GM18873 (cell line): ENCODE data around the gene LMF2.
"Not testable (repeated sequence)": the region's sequence is repeated elsewhere in the genome, so short reads cannot be mapped to it uniquely, and the experiment has no call there.

Source experiments
- ATAC-seq: cut with Tn5 transposase; IDR thresholded peaks from one replicate; pipeline ENCODE4 v1.9.1; 2021; ENCODE audit warnings: mild to moderate bottlenecking, moderate library complexity, moderate number of reproducible peaks; ENCODE audit not compliant: unreplicated experiment, low FRiP score

LMF2 gene, protein sequence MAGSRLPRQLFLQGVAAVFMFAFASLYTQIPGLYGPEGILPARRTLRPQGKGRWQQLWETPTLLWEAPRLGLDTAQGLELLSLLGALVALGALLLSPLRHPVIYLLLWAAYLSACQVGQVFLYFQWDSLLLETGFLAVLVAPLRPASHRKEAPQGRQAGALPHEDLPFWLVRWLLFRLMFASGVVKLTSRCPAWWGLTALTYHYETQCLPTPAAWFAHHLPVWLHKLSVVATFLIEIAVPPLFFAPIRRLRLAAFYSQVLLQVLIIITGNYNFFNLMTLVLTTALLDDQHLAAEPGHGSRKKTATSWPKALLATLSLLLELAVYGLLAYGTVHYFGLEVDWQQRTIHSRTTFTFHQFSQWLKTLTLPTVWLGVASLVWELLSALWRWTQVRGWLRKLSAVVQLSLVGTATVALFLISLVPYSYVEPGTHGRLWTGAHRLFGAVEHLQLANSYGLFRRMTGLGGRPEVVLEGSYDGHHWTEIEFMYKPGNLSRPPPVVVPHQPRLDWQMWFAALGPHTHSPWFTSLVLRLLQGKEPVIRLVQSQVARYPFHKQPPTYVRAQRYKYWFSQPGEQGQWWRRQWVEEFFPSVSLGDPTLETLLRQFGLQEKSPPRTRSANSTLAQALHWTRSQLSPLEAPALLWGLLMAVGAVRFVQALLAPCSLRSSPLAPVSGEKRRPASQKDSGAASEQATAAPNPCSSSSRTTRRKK

DNA sequence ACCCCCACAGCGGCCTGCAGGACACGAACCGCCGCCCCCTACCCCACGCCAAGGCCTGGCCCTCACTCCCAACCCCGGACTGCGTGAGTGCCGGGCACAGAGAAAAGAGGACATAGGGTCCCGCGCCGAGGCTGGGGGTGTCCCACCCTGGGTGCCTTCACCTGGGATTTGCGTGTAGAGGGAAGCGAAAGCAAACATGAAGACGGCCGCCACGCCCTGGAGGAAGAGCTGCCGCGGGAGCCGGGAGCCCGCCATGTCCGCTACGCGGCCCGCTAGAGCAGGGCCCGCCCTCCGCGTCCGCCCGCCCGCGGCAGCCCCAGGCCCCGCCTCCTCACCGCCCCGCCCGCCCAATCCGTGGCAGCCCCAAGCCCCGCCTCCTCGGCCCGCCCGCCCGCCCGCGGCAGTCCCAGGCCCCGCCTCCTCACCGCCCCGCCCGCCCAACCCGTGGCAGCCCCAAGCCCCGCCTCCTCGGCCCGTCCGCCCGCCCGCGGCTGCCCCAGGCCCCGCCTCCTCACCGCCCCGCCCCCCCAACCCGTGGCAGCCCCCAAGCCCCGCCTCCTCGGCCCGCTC, at the start of gene LMF2:
Gene LMF2, minus strand, starts transcription at position 282 of the 570 bp plus-strand sequence. Its CDS starts 27 bp downstream, at position 255.
- ATAC-seq: peak; percentile 29

DNA sequence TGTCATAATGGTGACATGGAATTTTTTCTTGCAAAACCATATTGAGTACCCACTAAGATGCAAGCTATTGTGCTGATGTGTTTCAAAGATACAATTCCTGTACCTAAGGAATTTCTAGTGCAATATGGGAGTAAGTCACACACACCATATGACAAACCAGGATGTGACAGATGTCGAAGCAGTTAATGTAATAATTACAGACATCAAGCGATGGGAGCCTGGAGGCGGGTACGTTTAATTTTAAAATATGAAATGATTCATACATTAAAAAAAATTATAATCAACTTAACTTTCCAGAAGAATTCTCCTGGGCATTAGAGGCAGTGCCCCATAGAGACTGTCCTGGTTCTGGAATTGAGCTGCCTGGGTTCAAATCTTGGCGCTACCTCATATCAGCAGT, 49.2 kb upstream of the LMF2 start:
- ATAC-seq: no peak

DNA sequence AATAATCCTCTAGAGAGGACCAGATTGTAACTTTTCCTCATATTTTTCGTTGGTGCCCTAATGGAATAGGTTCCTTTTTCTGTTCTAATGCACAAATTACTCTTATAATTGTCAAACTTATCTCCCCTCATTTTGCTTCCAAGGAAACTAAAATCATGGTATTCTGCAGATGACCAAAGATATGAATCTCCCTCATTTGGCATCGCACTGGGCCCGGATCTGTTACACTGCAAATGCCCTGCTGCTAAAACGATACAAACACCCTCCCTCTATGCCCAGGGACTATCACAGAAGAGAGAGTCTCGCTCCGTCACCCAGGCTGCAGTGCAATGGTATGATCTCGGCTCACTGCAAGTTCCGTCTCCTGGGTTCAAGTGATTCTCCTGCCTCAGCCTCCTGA, 45.8 kb upstream of the LMF2 start:
- no peak for ATAC-seq

DNA sequence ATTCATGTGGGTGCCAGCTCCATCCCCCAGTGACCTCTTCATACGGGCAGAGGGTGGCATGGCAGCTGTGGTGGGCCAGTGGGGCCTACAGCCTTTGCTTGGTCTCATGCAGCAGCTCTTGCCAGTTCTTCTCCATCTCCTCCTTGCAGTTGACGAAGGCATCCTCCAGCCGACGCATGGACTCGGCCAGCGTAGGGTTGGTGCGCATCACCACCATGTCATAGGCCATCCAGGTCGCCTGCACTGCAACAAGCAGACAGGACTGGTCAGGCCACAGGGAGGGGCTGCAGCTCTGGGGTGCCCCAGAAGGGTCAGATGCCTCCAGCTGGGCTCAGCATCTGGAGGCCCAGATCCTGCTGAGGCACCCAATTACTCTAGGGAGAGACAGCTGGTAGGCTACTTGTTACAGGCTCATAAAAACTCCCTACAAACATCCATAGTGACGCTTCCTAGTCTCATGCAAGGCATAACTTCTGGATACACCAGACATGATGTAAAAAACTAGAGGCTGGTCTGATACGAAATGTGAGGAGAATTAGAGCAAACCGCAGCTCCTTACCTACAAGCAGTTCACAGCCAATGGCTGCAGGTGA, 43.8 kb upstream of the LMF2 start:
- ATAC-seq: no peak

DNA sequence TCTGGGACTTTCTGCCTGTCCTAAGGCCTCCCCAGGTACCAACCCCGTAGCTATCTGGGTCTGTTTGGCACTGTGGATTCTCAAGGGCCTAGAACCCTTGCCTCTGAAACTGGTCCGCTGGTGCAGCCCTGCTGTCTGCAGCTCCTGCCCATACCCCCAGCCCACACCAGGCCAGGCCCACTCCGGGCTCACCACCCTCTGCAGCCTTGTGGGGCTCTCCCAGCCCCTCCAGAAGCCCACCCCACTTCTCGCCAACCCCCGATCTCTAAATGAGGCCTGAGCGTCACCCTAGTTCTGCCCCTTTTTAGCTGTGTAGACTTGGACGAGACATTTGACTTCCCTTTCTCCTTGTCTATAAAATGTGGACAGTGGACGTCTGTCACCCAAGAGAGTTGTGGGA, 42.9 kb upstream of the LMF2 start:
- no peak for ATAC-seq

DNA sequence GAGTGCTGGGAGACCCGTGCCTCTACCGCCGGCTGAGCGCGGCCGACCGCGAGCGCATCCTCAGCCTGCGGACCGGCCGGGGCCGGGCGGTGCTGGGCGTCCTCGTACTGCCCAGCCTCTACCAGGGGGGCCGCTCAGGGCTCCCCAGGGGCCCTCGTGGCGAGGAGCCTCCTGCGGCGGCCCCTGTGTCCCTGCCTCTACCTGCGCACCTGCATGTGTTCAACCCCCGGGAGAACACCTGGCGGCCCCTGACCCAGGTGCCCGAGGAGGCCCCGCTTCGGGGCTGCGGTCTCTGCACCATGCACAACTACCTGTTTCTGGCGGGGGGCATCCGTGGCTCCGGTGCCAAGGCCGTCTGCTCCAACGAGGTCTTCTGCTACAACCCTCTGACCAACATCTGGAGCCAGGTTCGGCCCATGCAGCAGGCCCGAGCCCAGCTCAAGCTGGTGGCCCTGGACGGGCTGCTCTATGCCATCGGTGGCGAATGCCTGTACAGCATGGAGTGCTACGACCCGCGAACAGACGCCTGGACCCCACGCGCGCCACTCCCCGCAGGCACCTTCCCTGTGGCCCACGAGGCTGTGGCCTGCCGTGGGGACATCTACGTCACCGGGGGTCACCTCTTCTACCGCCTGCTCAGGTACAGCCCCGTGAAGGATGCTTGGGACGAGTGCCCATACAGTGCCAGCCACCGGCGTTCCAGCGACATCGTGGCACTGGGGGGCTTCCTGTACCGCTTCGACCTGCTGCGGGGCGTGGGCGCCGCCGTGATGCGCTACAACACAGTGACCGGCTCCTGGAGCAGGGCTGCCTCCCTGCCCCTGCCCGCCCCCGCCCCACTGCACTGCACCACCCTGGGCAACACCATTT, 41.7 kb upstream of the LMF2 start:
- no peak for ATAC-seq

DNA sequence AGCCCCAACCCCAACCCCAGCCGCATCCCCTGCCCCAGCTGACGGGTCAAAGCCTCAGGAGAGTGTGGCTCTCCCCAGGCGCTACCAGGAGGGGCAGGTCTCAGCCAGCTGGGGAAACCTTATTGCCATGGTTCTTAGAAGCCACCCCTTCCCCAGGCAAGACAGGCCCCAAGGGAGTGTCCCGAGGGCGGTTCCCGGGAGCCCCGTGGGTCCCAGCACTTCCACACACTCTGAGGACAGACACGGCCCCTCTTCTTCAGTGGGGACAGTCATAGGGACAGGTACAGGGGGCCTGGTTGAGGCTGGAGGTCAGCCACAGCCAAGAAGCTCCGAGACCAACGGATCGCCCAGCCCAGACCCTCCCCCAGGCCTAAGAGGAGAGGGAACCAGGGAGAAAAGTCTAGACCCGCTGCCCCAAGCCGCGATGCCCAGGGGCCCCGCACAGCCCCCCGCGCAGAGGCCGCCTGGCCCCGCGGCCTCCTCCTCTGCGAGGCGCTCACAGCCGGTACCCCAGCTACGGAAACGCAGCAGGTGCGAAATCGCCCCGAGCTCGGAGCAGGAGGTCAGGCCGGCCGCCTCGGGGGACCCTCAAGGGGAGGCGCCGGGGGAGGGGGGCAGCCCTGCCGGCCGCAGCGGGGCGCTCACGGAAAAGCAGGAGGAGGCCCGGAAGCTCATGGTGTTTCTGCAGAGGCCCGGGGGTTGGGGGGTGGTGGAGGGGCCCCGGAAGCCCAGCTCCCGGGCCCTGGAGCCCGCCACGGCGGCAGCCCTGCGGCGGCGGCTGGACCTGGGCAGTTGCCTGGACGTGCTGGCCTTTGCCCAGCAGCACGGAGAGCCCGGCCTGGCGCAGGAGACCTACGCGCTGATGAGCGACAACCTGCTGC, 40.8 kb upstream of the LMF2 start:
- no peak for ATAC-seq

DNA sequence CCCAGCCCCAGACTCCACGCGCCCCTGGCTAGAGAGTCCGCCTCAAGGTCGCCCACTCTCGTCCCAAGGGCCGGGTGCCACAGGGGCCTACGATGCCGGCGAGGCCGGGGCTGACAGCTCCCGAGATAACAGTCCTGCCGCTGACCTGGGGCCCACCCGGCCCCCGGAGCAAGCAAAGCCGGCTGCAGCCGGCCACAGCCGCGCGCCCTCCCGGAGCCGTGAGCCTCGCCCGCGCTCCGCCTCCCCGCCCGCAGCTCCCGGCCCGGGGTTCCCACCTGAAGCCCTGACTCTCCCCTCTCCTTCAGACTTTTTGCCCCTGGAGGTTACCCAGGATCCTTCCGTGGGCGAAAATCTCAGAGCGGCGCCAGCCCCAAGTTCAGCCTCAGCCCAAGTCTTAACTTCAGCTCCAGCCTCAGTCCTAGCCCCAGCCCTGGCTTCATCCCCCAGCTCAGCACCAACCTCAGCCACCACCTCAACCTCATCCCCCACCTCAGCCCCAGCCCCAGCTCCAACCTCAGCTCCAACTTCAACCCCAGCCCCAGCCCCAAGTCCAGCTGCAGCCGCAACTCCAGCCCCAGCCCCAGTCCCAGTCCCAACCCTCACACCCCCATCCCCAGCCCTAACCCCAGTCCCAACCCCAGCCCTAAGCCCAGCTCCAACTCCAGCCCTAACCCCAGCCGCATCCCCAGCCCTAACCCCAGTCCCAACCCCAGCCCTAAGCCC, 39.9 kb upstream of the LMF2 start:
- no peak for ATAC-seq

DNA sequence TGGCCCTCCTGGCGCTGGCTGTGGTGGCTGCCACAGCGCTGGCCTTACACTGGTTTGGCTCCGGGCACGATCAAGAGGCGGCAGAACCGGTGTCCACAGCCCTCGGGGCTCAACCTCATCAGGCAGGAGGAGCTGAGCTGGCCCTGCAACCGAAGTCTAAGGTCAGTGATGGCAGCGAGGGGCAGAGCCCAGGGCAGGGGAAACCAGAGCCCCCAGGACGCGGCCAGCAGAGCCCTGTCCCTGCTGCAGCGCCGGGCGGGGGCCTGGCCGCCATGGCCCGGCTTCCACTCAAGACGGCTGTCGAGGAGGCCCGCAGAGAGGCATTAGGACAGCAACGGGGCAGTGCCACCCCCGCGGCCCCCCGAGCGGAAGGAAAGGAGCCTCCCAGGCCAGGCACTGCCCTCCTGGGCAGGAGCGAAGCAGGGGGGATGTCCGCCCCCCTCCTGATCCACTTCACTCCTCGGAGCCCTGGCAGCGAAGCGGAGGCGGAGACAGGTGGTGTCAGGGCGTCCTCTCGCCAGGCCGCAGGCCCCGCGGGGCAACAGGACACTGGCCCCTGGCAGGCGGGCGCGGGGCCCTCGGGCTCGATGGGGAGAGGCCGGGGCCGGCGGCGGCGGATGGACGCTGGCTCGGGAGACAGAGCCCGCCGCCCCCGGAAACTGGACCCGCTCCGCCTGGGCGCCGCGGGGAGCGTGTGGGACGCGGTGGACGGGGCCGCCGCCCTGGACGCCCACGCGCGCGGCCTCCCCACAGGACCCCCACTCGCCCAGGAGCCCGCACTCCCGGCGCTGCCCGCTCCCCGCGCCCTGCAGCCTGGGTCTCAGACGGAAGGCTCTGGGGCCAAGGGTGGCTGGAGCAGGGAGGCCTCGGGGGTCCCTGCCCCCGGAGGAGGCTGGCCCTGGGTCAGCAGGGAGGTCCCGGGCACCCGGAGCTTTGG, 39.1 kb upstream of the LMF2 start:
- no peak for ATAC-seq

DNA sequence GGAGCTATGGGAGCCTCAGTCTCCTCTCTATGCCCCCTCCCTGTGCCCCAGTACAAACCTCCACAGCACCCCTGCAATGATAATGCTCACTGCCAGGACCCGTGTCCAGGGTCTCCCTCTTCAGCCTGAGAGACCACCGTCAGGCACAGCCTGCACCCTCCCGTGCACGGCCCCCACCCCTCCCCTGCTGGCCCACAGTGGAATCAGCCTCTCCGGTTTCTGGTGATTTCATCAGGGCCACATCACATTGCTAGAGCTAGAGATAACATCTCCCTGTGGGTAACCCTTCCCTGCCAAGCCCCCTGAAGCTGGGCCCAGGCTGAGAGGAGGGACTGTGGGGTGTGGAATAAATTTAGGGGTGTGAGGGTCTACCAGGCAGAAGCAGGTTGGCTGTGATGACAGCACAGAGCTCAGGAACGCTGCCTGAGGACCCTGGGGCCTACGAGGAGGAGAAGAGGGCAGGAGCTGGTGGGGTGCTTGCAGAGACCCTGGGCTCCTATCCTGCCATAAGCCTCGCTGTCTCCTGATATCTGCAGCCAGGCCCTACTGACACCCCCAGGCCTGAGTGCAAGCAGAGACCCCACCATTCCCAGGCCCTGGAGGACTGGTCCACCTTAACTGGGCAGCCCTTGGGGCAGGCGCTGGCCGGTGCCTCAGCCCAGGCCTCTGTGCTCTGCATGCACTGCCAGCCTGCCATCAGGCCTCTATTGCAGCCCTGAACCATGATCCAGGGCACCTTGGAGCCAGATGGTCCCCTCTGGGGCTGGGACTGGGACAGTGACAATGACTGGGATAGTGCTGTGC, 38.2 kb upstream of the LMF2 start, which contains the start of gene KLHDC7B:
Gene KLHDC7B, plus strand, starts transcription at position 378 of the 804 bp plus-strand sequence. Its CDS starts 345 bp downstream, at position 723.
- ATAC-seq: no peak

DNA sequence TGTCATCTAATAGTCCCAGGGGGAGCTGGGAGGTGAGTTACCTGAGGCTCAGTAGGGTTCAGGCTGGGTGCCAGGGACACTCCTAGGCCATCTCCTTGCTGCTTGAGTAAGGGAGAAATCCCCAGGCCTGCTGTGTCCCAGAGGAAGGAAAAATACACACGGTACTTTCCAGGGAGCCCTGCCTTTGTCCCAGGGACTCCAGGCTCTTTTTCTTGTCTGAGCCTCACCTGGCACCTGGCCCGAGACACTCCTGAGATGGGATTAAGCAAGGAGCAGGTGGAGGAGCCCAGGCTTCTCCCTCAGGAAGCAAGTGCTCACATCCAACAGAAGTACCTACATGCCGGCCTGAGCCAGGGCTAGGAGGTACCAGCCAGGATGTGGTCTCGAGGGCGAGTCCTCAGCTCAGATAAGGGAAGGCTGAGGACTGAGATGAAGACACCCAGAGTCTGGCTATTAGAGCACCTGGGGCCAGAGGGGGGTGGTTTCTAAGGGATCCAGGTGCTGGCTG, 37.3 kb upstream of the LMF2 start:
- no peak for ATAC-seq

DNA sequence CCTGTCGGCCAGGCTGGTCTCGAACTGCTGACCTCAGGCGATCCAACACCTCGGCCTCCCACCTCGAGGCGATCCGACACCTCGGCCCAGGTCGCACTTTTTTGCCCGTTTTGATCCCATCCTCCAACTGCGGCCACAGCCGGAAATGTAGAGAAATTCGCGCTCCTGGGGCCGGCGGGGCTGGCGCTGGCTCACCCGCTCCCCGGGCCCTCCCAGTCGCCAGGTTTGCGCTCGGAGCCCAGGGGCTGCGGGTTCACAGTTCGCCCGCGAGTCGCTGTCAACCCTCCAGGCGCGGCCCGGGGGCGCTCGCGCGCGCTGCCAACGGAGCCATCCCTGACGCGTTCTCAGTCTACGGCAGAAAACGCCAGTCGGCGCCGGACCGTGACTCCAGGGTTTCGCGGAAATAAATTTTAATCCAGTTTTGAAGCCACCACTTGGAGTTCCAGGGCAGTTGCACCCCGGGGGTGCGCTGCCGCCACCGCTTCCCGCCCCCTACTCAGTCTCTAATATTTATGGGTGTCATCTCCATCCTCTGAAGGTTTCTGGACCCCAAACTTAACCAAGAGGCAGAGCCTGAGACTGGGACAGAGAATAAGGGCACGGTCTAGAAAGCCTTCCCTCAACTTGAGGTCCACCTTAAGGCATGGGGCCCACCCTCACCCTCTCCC, 36.7 kb upstream of the LMF2 start:
- no peak for ATAC-seq

DNA sequence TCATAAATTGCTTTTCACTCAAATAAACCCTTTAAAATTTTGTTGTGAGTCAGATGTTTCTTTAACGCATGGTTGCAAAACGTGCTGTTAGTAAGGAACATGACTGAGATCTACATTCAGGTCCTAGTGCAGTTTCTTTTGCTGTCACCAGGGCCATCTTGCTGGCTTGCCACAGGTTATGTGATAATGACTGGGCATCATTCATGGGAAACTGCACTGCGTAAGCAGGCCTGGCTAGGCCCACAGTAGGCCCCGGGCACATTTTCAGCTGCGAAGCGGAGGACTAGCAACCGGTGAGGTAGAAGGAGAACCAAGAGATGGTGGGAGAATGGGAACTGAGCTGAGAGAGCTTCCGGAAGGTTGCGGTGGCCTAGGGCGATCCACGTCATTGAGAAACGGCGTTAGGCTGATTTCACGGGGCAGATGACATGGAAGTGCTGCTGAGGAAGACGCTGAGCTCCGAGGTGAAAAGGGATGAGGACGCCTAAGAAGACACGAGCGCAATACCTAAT, 35.0 kb upstream of the LMF2 start:
- no peak for ATAC-seq

DNA sequence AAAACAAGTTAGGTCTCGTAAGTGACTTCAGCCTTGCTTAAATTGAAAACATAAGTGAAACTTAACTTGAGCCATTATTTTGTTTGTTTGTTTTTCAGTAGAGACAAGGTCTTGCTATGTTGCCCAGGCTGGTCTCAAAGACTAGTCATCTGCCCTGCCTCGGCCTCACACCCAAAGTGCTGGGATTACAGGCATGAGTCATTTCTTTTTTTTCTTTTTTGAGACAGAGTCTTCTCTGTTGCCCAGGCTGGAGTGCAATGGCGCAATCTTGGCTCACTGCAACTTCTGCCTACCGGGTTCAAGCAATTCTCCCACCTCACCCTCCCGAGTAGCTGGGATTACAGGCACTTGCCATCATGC, 34.1 kb upstream of the LMF2 start:
- not testable (repeated sequence) for ATAC-seq

DNA sequence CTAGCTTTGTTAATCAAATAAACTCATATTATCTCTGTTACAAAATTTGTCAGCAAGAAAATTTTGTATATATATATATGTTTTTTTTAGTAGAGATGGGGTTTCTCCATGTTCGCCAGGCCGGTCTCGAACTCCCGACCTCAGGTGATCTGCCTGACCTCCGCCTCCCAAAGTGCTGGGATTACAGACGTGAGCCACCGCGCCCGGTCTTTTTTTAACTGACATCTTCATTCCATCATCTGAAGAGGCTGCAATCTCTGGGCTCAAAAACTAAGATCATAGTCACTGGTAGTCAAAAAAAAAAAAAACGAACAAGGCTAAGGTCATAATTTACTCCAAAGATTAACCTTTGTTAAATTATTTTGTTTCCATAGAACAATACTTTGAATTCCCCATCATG, 32.9 kb upstream of the LMF2 start:
- no peak for ATAC-seq

DNA sequence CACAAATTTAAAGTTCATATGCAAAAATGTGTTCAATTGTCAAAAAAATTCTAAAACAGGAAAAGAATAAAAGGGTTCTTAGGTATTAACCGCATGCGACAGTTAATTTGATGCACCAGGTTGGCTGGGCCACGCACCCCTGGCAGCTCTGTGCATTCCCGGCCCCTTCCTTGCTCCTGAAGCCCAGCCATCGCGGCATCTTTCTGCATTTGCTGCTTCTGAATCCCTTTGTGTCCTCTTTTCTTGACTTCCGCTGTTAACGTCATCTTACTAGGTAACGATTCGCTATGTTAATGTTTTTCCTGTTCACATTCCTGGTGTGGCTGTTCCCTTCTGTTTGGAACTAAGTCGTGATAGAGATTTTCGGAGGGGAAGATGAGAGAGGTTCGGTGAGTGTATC, 30.3 kb upstream of the LMF2 start:
- no peak for ATAC-seq
